Activated CD4-positive, alpha-beta T cell treated with anti-CD3 and anti-CD28 coated beads, Interleukin-2, amount 10 ng/mL, durations not matched to agents 7 days and 5 days (primary cell): ENCODE data around the gene ZC3H7B. TPM values are rescaled to one million over a fixed set of nuclear protein-coding genes. Genes with fewer than 3 reads are reported as not detected.

Experiments
- CTCF ChIA-PET: fragments of 350-600 bp; sonication (Branson Sonifier 250); formaldehyde crosslinking; loops from one replicate; lab custom pipeline; 2021; ENCODE audit warnings: antibody characterized with exemption; lab: Charles Lee
- POLR2A ChIA-PET: fragments of 350-600 bp; sonication (Branson Sonifier 250); formaldehyde crosslinking; loops from one replicate; lab custom pipeline; 2021; ENCODE audit warnings: antibody characterized with exemption; lab: Charles Lee
- DNase-seq: peaks from one replicate; pipeline ENCODE4 v3.0.0-alpha.2; 2020
- H3K27ac Mint-ChIP-seq: one replicate; pipeline ENCODE4 v1.8.0; 2021; ENCODE audit warnings: mild to moderate bottlenecking, moderate library complexity, mixed read lengths
- H3K27me3 Mint-ChIP-seq: one replicate; pipeline ENCODE4 v1.8.0; 2021; ENCODE audit warnings: mixed read lengths
- H3K36me3 Mint-ChIP-seq: one replicate; pipeline ENCODE4 v1.8.0; 2021; ENCODE audit warnings: low read depth, mixed read lengths
- H3K4me1 Mint-ChIP-seq: one replicate; pipeline ENCODE4 v1.8.0; 2021; ENCODE audit warnings: mixed read lengths
- H3K4me3 Mint-ChIP-seq: one replicate; pipeline ENCODE4 v1.8.0; 2021; ENCODE audit warnings: mild to moderate bottlenecking, moderate library complexity, mixed read lengths
- H3K9me3 Mint-ChIP-seq: one replicate; pipeline ENCODE4 v1.8.0; 2021; ENCODE audit warnings: mixed read lengths
- total RNA-seq, 2 experiments: library from RNA; stranded (reverse); gene quantifications; one replicate each; pipeline ENCODE4 v1.2.3, GENCODE V29; 2021

Gene ZC3H7B
- total RNA-seq, 2 experiments from 2014 or later: 48.9 to 49.3 TPM

DNA sequence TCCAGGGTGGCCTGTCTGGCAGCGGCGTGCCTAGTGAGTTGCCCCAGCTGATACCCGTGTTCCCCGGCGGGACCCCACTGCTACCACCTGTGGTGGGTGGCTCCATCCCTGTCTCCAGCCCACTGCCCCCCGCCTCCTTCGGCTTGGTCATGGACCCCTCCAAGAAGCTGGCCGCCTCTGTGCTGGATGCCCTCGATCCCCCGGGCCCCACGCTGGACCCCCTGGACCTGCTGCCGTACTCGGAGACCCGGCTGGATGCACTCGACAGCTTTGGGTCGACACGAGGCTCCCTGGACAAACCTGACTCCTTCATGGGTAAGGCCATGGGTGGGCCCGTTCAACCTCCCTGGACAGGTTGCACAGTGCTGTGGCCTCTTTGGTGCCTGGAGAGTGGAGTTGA is 38.5 kb downstream of the ZC3H7B start:
- Mint-ChIP-seq H3K27me3 (no peaks in the 10 kb centered on the region), H3K27ac (no peak overlapping the region), H3K36me3 (peaks cover 23% of the 10 kb centered on the region), H3K4me3 (no peak overlapping the region), H3K4me1 (peaks cover 11% of the 10 kb centered on the region), H3K9me3 (no peaks in the 10 kb centered on the region)
- CTCF ChIA-PET: no interaction called here
- POLR2A ChIA-PET: no interaction called here
- DNase-seq: no peak

DNA sequence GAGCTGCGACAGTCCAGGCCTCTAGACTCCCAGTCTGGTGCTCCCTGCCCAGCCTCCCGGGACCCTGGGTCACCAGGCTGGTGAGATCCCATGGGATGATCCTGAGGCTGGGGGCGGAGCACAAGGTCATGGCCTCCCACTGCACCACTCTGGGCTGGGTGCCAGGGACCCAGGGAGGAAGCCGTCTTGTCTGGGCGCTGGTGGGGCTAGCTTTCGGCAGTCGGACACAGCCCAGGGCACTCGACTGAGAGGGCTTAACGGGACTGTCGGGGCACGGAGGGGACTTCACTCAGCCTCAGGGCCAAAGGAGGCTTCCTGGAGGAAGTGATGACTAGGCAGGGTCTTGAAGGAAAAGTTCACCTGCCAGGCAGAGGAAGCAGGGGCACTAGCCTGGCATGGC is 39.0 kb downstream of the ZC3H7B start:
- ChIA-PET POLR2A (no interaction called here), CTCF (no interaction called here)
- DNase-seq: no peak
- Mint-ChIP-seq H3K9me3 (no peaks in the 10 kb centered on the region), H3K27me3 (no peaks in the 10 kb centered on the region), H3K36me3 (peaks cover 25% of the 10 kb centered on the region), H3K4me1 (peaks cover 11% of the 10 kb centered on the region), H3K27ac (no peak overlapping the region), H3K4me3 (no peak overlapping the region)

- ChIA-PET POLR2A (no interaction called here), CTCF (no interaction called here)
- no peak for DNase-seq
- H3K36me3 Mint-ChIP-seq: peaks cover 23% of the 10 kb centered on the region
- H3K4me3 Mint-ChIP-seq: no peak overlapping the region
- H3K27me3 Mint-ChIP-seq: no peaks in the 10 kb centered on the region
- no peaks in the 10 kb centered on the region for H3K9me3 Mint-ChIP-seq
- H3K27ac Mint-ChIP-seq: no peak overlapping the region
- H3K4me1 Mint-ChIP-seq: peaks cover 7% of the 10 kb centered on the region
Measured at GRCh38 chr22:41341012-41341411, 39.7 kb downstream of the ZC3H7B start.

DNA sequence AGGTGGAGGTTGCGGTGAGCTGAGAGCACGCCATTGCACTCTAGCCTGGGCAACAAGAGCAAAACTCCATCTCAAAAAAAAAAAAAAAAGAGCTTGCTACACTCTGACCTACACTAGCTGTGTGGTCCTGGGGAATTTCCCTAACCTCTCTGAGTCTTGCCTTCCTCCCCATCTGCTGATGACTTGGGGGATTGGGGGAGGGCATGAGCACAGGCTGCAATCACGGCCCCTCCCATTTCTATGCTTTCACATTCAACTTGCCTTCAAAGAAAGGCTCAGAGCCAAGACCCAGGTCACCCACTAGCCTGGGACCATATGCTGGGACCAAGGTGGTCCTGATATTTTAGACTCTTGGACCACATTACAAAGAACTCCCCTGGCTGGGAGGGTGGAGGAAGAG is 40.7 kb downstream of the ZC3H7B start:
- no peak for DNase-seq
- Mint-ChIP-seq H3K27ac (no peak overlapping the region), H3K9me3 (no peaks in the 10 kb centered on the region), H3K36me3 (peaks cover 23% of the 10 kb centered on the region), H3K27me3 (no peaks in the 10 kb centered on the region), H3K4me3 (no peak overlapping the region), H3K4me1 (peaks cover 7% of the 10 kb centered on the region)
- ChIA-PET CTCF (interaction anchor here (0.6 kb wide), 1 partner anchor 115 kb away, joined by 3 read pairs; no protein-coding TSS in a partner anchor), POLR2A (no interaction called here)

DNA sequence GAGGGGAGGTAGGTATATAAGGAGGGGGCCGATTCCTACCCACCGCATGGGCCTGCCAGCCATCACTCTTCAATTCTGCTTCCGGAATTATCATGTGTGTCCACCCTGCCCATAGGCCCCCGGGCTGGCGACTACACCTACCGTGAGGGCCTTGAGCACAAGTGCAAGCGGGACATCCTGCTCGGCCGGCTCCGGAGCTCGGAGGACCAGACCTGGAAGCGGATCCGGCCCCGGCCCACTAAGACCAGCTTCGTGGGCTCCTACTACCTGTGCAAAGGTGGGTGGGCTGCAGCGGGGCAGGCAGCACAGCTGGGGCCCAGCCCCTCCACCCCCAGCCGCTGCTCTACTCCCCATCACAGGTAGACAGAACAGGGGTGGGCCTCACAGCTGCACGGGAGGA is 42.0 kb downstream of the ZC3H7B start:
- CTCF ChIA-PET: interaction anchor here (1.2 kb wide), 1 partner anchor 135 kb away, joined by 3 read pairs; no protein-coding TSS in a partner anchor
- Mint-ChIP-seq H3K27ac (no peak overlapping the region), H3K4me1 (peaks cover 2% of the 10 kb centered on the region), H3K27me3 (no peaks in the 10 kb centered on the region), H3K9me3 (no peaks in the 10 kb centered on the region), H3K4me3 (no peak overlapping the region), H3K36me3 (peaks cover 26% of the 10 kb centered on the region)
- POLR2A ChIA-PET: no interaction called here
- no peak for DNase-seq

DNA sequence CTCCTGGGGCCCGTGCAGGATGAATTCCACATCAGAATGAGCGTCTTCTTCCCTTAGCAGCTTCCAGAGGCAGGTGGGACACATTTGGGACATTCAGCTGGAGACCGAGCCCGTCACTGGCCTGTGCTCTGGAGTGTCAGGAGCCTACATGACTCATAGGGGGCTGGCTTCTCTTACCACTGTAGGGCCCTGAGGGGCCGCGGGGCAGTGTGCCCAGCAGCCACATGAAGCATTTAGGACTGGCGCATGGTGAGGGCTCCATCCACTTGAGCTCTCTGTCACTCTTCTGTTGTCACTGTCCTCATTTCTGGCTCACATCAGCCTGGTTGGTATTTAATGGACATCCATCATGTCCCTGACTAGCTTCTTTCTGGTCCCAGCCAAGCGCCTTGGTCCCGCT is 42.4 kb downstream of the ZC3H7B start:
- ChIA-PET POLR2A (interaction anchor here (0.6 kb wide), 1 partner anchor 29 kb away, joined by 3 read pairs; no protein-coding TSS in a partner anchor), CTCF (interaction anchor here (1.2 kb wide), 1 partner anchor 135 kb away, joined by 3 read pairs; no protein-coding TSS in a partner anchor)
- Mint-ChIP-seq H3K36me3 (peaks cover 26% of the 10 kb centered on the region), H3K27ac (no peak overlapping the region), H3K4me1 (peaks cover 2% of the 10 kb centered on the region), H3K27me3 (no peaks in the 10 kb centered on the region), H3K9me3 (no peaks in the 10 kb centered on the region), H3K4me3 (no peak overlapping the region)
- no peak for DNase-seq

DNA sequence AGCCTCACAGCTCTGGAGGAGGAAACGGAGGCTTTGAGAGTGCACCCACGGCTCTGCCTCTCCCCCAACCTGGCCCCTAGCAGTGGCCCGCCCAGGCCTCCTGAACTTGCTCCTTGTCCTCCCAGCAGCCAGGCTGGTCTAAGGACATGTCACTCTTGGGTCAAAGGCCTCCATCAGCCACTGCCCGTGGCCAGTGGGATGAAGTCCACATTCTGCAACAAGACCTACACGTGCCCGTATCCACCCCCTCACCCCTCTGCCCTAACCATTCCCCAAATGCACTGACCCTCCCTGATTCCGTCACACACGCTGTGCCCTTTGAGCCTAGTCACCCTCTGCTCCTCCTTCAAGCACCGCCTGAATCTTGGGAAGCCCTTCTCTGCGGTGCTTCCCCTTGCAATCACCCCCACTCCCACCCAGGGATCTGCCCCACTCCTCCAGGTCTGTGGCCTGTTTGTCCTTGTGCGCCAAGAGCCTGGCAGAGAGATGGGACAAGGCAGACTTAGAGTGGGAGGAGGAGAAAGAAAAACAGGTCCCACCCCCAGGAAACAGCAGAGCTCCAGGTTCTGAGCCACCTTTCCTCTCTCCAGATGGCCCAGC is 43.0 kb downstream of the ZC3H7B start:
- Mint-ChIP-seq H3K4me1 (peaks cover 2% of the 10 kb centered on the region), H3K9me3 (no peaks in the 10 kb centered on the region), H3K27ac (peak overlapping the region; percentile 46), H3K4me3 (no peak overlapping the region), H3K27me3 (no peaks in the 10 kb centered on the region), H3K36me3 (peaks cover 22% of the 10 kb centered on the region)
- no peak for DNase-seq
- ChIA-PET POLR2A (interaction anchor here (0.6 kb wide), 1 partner anchor 29 kb away, joined by 3 read pairs; no protein-coding TSS in a partner anchor), CTCF (interaction anchor here (0.7 to 1.2 kb wide), 3 partner anchors 39 to 134 kb away, joined by 3 read pairs; no protein-coding TSS in a partner anchor)

GRCh38 chr22:41345807-41346335 is 44.5 kb downstream of the ZC3H7B start:
- no peak for DNase-seq
- Mint-ChIP-seq H3K4me3 (no peak overlapping the region), H3K27me3 (no peaks in the 10 kb centered on the region), H3K4me1 (peaks cover 2% of the 10 kb centered on the region), H3K9me3 (no peaks in the 10 kb centered on the region), H3K36me3 (peaks cover 33% of the 10 kb centered on the region), H3K27ac (no peak overlapping the region)
- ChIA-PET POLR2A (no interaction called here), CTCF (no interaction called here)

- DNase-seq: no peak
- ChIA-PET POLR2A (no interaction called here), CTCF (interaction anchor here (0.6 to 1.5 kb wide), 3 partner anchors 10 to 418 kb away, joined by 3 to 5 read pairs (median 3); partner anchors contain the start of gene RANGAP1)
- Mint-ChIP-seq H3K36me3 (peaks cover 34% of the 10 kb centered on the region), H3K27me3 (no peaks in the 10 kb centered on the region), H3K4me1 (no peaks in the 10 kb centered on the region), H3K27ac (no peak overlapping the region), H3K4me3 (no peak overlapping the region), H3K9me3 (no peaks in the 10 kb centered on the region)
Measured at GRCh38 chr22:41347066-41347859, 45.9 kb downstream of the ZC3H7B start.

DNA sequence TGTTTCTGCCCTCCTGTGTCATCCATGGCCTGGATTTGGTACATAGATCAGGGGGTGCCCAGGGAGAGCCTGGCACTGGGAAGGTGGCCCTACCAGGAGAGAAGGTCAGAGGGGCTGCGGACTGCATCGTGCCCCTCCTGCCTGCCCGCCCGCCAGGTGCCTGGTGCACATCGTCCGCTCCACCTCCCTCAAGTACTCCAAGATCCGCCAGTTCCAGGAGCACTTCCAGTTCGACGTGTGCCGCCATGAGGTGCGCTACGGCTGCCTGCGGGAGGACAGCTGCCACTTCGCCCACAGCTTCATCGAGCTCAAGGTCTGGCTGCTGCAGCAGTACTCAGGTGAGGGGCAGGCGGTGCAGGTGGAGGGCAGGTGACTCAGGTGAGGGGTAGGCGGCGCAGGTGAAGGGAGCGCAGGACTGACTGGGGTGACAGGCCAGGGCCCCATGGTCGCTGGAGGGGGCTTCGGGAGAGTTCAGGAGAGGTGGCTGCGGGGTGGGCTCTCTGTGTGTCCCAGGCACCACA is 47.7 kb downstream of the ZC3H7B start:
- Mint-ChIP-seq H3K27ac (no peak overlapping the region), H3K4me3 (no peak overlapping the region), H3K27me3 (no peaks in the 10 kb centered on the region), H3K4me1 (no peaks in the 10 kb centered on the region), H3K9me3 (no peaks in the 10 kb centered on the region), H3K36me3 (peaks cover 25% of the 10 kb centered on the region)
- POLR2A ChIA-PET: no interaction called here
- DNase-seq: no peak
- CTCF ChIA-PET: interaction anchor here (0.5 kb wide), 1 partner anchor 218 kb away, joined by 3 read pairs; no protein-coding TSS in a partner anchor

GRCh38 chr22:41350087-41350486 is 48.8 kb downstream of the ZC3H7B start:
- no peak for DNase-seq
- Mint-ChIP-seq H3K27me3 (no peaks in the 10 kb centered on the region), H3K36me3 (peaks cover 18% of the 10 kb centered on the region), H3K4me3 (no peak overlapping the region), H3K9me3 (no peaks in the 10 kb centered on the region), H3K27ac (peak overlapping the region; percentile 0), H3K4me1 (no peaks in the 10 kb centered on the region)
- ChIA-PET CTCF (no interaction called here), POLR2A (no interaction called here)

- ChIA-PET POLR2A (no interaction called here), CTCF (no interaction called here)
- no peak overlapping the region for H3K27ac Mint-ChIP-seq
- no peaks in the 10 kb centered on the region for H3K4me1 Mint-ChIP-seq
- H3K9me3 Mint-ChIP-seq: no peaks in the 10 kb centered on the region
- no peaks in the 10 kb centered on the region for H3K27me3 Mint-ChIP-seq
- H3K36me3 Mint-ChIP-seq: peaks cover 16% of the 10 kb centered on the region
- DNase-seq: no peak
- H3K4me3 Mint-ChIP-seq: no peak overlapping the region
Measured at GRCh38 chr22:41351011-41351410, 49.7 kb downstream of the ZC3H7B start.

DNA sequence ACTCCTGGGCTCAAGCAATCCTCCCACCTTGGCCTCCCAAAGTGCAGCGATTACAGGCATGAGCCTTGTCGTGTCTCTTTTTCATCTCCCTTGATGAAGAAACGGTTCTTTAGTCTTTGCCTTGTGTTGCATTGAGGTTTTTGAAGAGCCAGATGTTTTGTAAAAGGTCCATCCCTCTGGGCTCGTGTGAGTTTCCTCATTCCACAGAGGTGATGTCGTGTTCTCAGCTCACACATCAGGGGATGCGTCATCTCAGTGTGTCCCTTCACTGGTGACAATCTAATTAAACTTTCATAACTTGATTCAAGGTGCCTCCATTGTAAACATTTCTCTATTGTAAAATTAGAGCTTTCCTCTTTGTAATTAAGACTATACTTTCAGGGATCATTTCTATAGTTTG is 50.7 kb downstream of the ZC3H7B start:
- Mint-ChIP-seq H3K4me3 (no peak overlapping the region), H3K9me3 (no peaks in the 10 kb centered on the region), H3K4me1 (no peaks in the 10 kb centered on the region), H3K27ac (no peak overlapping the region), H3K27me3 (no peaks in the 10 kb centered on the region), H3K36me3 (peaks cover 16% of the 10 kb centered on the region)
- no peak for DNase-seq
- POLR2A ChIA-PET: no interaction called here
- CTCF ChIA-PET: no interaction called here
